DMS79 (cell line): ENCODE data around the gene FFAR2.

Experiments
- DNase-seq: peaks from one replicate; lab custom pipeline; 2025; lab: John Stamatoyannopoulos, UW

The FFAR2 gene

DNA sequence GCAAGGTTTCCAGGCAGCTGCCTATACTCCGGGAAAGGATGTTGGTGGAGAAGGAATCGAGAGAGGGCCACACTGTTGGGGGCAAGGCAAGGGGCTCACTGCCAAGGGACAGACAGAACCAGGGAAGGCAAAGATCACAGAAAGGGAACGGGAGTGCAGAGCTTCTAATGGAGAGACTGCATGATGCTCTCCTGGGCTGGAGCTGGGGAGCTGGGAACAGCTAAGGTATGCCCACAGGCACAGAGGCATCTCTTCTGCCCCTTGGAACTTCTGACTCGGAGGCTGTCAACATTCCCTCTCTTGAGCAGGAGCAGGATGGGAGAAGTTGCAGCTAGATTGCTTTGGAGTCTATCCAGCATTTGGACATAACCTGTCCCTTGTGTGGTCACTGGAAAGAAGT, 22.4 kb upstream of the FFAR2 start:
- no peak for DNase-seq

DNA sequence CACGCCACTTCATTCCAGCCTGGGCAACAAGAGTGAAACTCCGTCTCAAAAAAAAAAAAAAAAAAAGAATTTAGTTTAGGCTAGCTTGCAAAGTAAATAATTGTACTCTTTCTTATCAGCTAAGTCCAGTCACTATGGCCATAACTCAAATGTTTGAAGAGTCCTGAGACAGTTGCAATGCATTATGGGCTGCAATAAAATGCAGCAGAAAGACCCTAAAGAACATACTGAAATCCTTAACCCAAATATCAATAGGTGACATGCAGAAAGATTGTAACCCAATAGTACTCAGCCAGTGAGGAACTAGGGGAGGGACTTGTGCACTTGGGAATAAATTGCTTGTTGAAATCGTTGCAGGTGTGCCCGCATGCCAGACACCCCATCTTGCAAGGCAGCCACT, 20.9 kb upstream of the FFAR2 start:
- DNase-seq = no peak

DNA sequence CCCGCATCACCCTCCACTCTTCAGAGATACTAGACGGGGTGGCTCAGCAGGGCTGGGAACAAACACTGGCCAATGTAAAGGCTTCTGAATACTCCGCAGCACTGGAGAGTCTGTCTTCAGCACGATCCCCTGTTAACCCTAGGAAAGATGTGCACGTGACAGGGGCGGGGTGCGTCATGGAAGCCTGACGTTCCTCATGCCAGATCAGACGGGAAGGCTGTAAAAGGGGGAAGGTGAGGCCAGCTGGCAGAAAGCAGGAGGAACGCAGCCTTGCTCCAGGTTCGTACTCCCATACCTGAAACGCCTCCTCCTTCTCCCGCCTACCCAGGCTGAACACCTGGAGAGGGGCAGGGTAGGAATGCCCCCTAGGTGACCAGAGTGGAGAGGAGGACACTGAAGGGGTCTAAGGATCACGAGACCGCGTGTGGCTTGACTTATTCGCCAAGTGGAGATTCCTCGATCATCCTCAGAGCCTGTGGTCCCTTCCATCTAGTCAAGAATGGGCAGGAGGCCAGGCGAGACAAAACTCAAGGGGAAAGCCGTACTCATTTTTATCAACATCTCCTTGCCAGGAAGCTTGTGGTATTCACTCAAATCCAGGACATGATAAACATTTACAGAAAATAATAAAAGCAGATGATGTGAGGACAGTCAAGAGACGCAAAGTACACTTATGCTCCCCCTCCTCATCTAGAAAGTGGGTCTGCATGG, 18.2 kb upstream of the FFAR2 start:
- DNase-seq = no peak

DNA sequence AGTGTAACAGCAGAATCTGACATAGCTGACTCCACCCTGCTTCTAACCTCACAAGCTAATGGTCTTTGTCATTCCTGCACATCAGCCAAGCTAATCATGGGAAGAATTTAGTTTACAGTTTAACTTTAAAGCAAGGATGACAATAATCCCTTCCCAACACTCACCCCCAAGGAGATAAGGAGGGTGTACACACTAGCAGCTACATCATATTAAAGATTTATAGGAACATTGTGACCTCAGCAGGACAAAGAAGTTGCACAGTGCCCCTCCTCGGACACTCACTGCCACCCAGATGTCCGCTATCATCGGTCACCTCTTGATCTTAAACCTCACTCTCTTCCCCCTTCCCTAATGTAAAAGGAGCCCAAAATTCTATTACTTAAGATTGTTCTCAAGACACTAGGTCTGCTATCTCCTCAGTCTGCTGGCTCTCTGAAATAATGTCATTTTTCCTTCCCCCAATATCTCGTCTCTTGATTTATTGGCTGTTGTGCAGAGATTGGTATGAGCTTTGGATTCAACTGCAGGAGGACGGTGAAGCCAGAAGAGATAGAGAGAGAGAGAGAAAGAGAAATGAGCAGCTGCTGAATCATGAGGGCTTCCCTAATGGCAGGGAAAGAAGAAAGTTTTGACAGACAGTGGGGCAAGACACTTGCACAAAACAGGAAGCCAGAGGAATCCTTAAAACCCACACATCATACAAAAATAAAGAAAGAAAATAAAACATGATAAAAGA, 17.5 kb upstream of the FFAR2 start:
- no peak for DNase-seq

DNA sequence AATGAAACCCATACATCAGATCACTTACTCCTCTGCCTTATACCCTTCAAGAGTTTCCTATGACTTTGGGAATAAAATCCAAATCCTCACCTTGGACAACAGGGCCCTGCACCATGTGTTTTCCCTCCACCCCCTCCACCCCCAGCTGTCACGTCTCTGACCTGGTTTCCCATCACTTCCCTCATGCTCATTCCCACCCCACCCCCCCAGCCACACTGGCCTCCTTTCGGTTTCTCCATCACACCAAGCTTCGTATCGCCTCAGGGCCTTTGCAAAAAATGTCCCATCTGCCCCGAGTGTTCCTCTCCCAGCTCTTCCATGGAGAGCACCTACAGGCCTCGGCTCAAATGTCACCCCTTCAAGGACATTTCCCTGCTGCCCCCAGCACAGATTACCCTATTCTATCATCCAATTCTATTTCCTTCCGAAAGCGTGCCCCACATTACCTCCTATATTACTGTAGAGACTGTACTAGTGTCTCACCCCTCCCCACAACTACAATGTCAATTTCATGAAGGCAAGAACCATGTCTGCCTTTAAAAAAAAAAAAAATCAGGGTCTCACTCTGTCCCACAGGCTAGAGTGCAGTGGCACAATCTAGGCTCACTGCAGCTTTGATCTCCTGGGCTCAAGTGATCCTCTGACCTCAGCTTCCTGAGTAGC, 16.8 kb upstream of the FFAR2 start:
- DNase-seq = no peak

DNA sequence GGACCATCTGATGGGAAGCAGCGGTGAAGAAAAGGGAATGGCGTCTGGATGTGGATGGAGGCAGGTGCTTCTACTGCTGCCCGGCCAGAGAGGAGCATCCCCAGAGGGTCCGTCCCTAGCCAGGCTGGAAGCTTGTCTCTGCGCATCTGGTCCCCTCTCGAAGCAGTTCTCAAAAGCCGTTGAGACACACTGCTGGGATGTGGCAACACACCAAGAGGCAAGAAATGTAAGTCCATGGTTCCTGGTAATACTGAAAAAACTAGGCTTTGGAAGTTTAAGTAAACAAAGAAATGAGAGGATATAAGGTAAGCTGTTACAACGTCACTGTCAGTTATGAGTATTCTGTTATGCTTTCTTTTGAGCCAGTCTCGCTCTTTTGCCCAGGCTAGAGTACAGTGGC, 15.1 kb upstream of the FFAR2 start:
- no peak for DNase-seq

DNA sequence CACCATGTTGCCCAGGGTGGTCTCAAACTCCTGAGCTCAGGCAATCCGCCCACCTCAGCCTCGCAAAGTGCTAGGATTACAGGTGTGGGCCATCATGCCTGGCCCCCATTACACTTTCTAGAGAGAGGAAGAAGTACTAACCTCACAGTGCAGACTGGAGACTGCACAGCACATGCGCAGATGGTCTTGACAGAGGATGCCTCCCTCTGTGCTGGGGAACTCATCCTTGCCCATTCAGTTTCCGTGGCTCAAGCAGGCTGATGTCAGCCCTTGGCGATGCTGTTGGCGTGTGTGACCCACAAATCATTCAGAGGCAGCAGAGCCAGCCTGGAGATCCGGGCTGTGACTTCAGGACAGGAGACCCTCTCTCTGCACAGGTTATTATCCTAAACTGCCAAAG, 14.6 kb upstream of the FFAR2 start:
- DNase-seq = no peak

DNA sequence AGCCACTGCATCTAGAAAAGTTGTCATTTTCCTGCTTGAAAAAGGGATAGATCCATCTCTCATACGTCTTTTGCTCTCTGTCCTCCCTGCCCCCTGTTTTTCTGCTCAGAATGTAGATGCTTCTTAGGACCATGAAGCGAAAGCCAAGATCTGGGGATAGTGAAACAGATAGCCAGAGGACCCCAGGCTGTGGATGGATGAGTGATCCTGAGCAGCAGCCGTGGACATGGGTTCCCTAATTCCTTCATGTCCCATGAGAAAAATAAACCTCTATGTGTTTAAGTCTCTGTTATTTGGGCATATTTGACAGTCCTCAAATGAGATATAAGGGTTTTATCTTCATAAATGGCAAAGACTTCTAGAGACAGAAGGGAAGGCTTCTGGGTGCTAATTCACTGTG, 12.2 kb upstream of the FFAR2 start:
- no peak for DNase-seq

DNA sequence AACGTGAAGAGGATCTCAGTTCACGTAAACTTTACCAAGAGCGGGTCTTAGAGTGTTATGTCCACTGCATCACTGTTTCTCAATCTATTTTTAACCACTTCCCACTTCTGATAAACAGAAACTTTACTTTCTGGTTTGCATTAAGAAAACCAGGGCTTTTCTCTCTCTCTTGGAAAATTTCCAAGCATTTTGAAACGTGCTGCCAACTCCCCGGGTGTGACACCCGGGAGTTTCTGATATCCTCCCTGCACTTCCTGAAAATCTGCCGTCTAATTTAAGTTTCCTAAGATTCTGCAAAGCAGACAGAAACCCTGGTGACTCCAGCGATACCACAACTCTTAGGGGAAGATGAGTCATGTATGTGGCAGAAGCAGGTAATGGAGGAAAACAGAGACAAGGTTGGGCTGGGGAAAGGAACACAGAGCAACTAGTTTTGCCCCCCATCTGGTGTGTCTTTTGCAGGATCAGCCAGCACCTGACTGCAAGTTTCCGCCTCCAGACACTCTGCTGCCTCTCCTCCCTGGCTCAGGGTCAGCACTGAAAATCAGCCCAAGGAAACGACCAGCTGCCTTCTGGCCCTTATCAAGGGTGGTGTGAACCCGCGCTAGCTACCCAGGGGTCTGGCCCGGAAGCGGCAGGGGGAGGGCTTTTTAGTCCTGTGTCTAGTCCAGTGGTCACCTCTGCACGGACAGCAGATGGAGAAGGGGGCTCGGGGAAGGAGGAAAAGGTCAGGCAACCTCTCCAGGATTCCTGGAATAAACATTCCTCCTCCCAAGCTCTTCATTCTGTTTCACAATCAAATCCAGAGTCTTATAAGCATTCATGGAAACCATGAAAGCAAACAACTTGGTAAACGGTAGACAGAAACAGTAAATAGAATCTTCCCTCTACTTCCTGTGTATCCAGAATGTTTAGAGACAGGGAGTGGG, 11.3 kb upstream of the FFAR2 start:
- DNase-seq = no peak

DNA sequence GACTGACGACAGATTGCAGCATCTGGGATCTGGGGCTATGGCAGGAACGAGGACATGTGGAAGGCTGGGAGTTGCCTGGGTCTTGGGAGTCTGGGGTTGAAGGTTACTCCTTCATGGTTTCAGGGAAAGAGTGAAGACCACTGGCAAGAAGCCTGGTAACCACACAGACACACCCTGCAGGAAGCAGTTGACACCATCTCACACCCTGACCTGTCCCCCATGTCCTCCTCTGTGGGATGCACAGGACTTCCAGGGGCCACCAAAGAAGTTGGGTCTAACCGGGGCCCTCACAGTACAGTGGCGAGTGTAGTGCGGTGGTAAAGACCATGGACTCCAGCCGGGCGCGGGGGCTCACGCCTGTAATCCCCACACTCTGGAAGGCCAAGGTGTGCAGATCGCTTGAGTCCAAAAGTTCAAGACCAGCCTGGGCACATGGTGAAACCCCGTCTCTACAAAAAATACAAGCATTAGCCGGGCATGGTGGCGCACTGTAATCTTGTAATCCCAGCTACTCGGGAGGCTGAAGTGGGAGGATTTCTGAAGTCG, 10.6 kb upstream of the FFAR2 start:
- DNase-seq = no peak

DNA sequence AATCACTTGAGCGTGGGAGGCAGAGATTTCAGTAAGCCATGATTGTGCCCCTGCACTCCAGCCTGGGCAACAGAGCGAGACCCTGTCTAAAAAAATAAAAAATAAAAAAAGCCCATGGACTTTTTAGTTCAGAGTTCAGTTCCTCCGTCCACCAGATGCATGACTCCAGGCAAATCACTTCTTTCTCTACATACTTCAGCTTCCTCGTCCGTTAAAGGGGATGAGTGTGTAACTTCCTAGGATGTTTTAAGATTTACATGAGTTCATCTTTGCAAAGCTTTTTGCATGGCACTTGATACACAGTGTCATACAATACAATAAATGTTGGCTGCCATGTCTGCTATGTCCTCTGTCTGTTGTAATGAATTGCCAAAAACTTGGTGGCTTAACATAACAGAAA, 10.0 kb upstream of the FFAR2 start:
- no peak for DNase-seq

DNA sequence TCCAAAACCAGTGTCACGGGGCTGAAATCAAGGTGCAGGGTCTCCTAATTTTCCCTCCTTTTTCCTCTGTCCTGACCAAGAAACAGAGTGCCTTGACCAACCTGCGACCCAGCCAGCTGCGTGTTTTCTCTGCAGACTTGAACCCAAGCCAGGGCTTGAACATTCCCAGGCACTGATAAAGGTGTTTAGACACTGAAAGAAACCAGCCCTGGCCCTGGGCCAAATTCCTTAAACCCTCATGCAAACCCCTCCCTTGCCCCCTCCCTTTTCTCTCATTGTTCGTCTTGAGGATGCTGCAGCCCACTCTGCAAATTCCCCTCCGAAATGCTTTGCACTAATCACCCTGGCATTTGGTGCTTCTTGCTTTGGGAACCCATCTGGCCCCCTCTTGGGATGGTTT, 9.5 kb upstream of the FFAR2 start:
- DNase-seq = no peak

DNA sequence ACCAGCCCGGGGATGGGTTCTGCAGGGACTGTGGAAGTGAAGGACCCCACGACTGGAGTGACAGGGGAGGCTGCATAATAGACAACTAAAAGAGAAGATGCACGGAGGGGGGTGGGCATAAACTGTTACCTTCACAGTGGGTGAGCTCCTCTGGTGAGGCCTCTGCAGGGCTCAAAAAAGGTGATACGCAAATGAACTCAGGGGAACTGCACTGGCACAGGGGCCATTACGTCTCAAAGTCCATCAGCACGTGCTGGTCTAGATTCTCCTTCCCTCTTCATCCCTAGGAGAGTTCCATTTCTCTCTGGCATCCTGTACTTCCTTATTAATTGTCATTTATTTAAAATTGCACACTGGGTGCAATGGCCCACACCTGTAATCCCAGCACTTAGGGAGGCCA, 8.1 kb upstream of the FFAR2 start:
- no peak for DNase-seq

DNA sequence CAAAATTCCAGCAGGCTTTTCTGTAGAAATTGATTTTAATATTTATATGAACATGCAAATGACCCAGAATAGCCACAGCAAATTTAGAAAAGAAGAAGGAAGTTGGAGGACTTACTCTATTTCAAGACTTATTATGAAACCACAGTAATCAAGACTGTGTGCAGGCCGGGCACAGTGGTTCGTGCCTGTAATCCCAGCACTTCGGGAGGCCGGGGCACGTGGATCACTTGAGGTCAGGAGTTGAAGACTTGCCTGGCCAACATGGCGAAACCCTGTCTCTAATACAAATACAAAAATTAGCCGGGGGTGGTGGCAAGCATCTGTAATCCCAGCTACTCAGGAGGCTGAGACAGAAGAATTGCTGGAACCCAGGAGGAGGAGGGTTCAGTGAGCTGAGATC, 6.0 kb upstream of the FFAR2 start:
- DNase-seq = no peak

DNA sequence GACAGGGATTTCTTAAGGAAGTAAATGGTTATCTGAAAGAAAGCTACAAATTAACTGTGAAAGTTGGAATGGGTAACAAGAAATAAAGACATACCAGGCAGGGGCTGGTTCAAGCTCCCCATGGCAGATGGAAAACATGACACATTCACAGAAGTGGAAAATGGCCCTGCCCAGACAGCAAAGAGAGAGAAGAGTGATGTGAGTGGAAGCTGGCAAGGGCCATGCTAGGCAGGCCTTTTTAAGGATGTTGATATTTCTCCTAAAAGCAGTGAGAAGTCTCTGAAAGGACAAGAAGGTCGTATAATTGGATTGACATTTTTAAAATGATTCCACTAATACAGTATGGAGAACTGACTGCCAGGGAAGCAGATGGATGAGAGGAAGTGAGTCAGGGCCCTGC, 3.3 kb upstream of the FFAR2 start:
- DNase-seq = no peak

DNA sequence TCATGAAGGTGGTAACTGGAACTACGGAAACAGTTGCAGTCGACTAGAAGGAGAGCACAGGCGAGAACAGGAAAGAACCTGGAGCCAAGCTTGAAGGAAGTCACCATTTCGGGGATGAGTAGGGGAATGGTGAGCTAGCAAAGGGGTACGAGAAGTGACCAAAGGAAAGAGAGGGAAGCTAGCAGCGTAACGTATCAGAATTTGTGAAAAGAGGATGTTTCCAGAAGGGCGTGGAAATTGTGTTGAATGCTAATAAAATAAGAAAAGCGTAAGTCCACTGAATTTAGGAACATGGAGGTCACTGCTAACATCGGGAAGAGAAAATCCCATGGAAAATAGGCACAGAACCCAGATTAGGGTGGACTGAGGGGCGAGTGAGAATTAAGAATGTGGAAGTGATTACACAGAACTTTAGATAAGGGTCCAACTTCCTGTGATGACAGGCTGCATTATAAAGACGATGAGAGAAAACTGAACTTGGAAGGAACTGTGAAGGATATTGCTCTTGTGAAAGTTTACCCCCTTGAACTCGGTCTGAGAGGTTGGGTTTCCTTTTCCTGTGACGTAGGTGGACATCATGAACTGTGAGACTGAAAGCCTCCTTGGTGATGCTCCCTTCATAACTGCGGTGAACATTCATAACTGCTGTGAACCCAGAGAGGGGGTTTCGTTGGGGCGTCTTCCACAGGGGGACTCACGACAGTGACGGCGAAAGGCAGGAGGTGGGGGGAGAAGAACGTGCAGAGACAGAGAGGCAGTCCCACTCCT, 2.0 kb upstream of the FFAR2 start:
- no peak for DNase-seq

DNA sequence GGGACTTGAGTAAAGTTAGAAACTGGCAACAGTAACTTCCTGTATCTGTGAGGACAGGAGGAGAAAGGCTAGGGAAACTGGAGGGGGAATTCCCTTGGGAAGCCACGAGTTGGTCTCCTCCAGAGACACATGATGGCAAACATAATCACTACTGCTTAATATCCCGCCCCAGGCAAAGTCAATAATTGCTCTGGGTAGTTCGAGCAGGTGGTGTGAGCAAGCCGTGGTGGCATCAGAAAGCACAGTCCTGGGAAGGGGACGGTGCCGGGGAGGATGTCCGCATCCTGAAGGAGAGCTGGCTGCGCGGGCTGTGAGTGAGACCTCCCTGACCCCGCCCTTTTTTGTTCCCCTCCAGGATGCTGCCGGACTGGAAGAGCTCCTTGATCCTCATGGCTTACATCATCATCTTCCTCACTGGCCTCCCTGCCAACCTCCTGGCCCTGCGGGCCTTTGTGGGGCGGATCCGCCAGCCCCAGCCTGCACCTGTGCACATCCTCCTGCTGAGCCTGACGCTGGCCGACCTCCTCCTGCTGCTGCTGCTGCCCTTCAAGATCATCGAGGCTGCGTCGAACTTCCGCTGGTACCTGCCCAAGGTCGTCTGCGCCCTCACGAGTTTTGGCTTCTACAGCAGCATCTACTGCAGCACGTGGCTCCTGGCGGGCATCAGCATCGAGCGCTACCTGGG, 1.4 kb downstream of the FFAR2 start:
- no peak for DNase-seq

DNA sequence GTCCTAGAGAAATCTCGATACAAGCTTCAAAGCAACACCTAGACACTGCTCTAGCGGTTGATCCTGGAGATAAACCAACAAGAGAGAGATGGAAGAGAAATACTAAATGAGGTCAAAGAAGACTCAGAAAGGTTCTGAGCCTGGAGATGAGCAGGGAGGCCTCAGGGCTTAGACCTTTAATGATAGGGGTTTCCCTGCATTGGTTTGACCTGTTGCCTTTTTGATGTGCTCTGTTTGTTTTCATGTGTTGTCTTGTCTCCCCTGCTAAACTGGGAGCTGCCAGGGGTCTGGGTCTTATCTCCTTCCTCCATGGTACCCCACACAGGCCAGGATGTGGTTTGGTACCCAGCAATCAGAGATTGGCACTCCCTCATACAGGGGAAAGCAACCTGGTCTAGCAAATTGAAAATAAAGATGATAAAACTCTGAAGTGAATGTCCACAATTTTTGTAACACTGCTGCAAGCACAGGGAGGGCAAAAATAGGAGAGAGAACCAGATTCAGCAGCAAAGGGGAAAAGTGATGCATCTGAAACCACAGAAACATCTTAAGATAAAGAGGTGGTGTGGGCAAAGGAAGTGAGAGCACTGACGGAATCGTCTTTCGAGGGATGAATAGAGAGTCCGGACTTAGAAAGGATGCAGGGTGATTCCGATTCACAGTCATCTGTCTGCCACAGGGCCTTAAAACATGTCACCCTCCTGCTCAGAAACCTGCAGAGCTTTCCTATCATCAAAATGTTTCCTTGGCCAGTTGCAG, 3.5 kb downstream of the FFAR2 start:
- no peak for DNase-seq

DNA sequence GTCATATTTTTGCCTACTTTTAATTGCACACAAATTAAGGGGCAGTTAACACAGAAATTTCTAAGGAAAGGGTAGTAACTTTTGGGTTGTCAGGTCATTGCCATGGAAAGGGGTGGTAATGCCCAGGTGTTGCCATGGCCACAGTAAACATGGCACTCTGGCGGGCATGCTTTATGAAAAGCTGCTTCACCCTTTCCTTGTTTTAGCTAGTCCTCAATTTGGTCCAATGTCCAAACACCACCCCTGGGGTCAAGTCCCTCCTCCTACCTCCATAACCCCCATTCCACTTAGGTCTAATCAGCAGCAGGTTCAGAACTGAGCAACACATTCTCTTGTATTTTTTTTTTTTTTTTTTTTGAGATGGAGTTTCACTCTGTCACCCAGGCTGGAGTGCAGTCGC, 6.6 kb downstream of the FFAR2 start:
- no peak for DNase-seq
